H9 (cell line): Measurements from ENCODE around the gene IPO11. TPM values are rescaled to one million over a fixed set of nuclear protein-coding genes. Genes with fewer than 3 reads are reported as not detected.

Source experiments
- DNase-seq: peaks from one replicate; pipeline ENCODE4 v3.0.0-alpha.2; 2017
- H2AFZ ChIP-seq: one replicate; pipeline ENCODE4 v1.6.1; 2013; ENCODE audit warnings: mild to moderate bottlenecking, low read length, control low read depth, moderate library complexity
- H2AK5ac ChIP-seq: 2 replicates; pipeline ENCODE4 v1.6.1; 2013; ENCODE audit warnings: low read length, control low read depth, mixed read lengths; ENCODE audit not compliant: insufficient read length
- H2BK120ac ChIP-seq: one replicate; pipeline ENCODE4 v1.6.1; 2013; ENCODE audit warnings: low read depth, mild to moderate bottlenecking, low read length, control low read depth, inconsistent platforms; ENCODE audit not compliant: poor library complexity, severe bottlenecking
- H2BK12ac ChIP-seq: 2 replicates; pipeline ENCODE4 v1.6.1; 2013; ENCODE audit warnings: low read length, control low read depth, mixed read lengths, low read depth; ENCODE audit not compliant: insufficient read length
- H2BK15ac ChIP-seq: 2 replicates; pipeline ENCODE4 v1.6.1; 2013; ENCODE audit warnings: low read depth, low read length, control low read depth
- H2BK20ac ChIP-seq: one replicate; pipeline ENCODE4 v1.6.1; 2013; ENCODE audit warnings: low read depth, mild to moderate bottlenecking, low read length, control low read depth, inconsistent platforms; ENCODE audit not compliant: poor library complexity, severe bottlenecking
- H2BK5ac ChIP-seq: 2 replicates; pipeline ENCODE4 v1.6.1; 2013; ENCODE audit warnings: low read length, control low read depth, mixed read lengths; ENCODE audit not compliant: insufficient read length
- H3K14ac ChIP-seq: 2 replicates; pipeline ENCODE4 v1.6.1; 2013; ENCODE audit warnings: low read length, control low read depth; ENCODE audit not compliant: insufficient read depth
- H3K18ac ChIP-seq: 2 replicates; pipeline ENCODE4 v1.6.1; 2013; ENCODE audit warnings: low read depth, mild to moderate bottlenecking, mixed read lengths, low read length, control low read depth; ENCODE audit not compliant: insufficient read length
- H3K23ac ChIP-seq: 2 replicates; pipeline ENCODE4 v1.6.1; 2013; ENCODE audit warnings: low read length, control low read depth, mixed read lengths, low read depth; ENCODE audit not compliant: insufficient read length
- H3K23me2 ChIP-seq: 2 replicates; pipeline ENCODE4 v1.6.1; 2013; ENCODE audit warnings: low read depth, mild to moderate bottlenecking, mixed read lengths, low read length, control low read depth; ENCODE audit not compliant: insufficient read length, poor library complexity, severe bottlenecking
- H3K27ac ChIP-seq: 2 replicates; pipeline ENCODE4 v1.5.1; 2013; ENCODE audit warnings: low read length, control low read depth, mixed read lengths, low read depth; ENCODE audit not compliant: insufficient read length
- H3K27me3 ChIP-seq: 2 replicates; pipeline ENCODE4 v1.6.1; 2013; ENCODE audit warnings: low read length, control low read depth, inconsistent platforms; ENCODE audit not compliant: insufficient read depth
- H3K4ac ChIP-seq: 2 replicates; pipeline ENCODE4 v1.6.1; 2013; ENCODE audit warnings: low read depth, mild to moderate bottlenecking, control low read depth, inconsistent platforms, low read length, moderate library complexity
- H3K4me1 ChIP-seq: 2 replicates; pipeline ENCODE4 v1.6.1; 2013; ENCODE audit warnings: low read length, control low read depth, inconsistent platforms; ENCODE audit not compliant: insufficient read depth
- H3K4me2 ChIP-seq: 2 replicates; pipeline ENCODE4 v1.6.1; 2013; ENCODE audit warnings: low read length, control low read depth, mixed read lengths; ENCODE audit not compliant: insufficient read length, insufficient read depth
- H3K56ac ChIP-seq: 2 replicates; pipeline ENCODE4 v1.6.1; 2013; ENCODE audit warnings: low read depth, mild to moderate bottlenecking, mixed read lengths, low read length, control low read depth; ENCODE audit not compliant: insufficient read length
- H3K79me1 ChIP-seq: 2 replicates; pipeline ENCODE4 v1.6.1; 2013; ENCODE audit warnings: low read depth, mild to moderate bottlenecking, moderate library complexity, low read length, control low read depth, inconsistent platforms; ENCODE audit not compliant: insufficient read depth, poor library complexity, severe bottlenecking
- H3K79me2 ChIP-seq: 2 replicates; pipeline ENCODE4 v1.6.1; 2013; ENCODE audit warnings: low read length, control low read depth, inconsistent platforms; ENCODE audit not compliant: insufficient read depth
- H3K9ac ChIP-seq: 2 replicates; pipeline ENCODE4 v1.6.1; 2013; ENCODE audit warnings: low read length, control low read depth, mixed read lengths; ENCODE audit not compliant: insufficient read length; ENCODE audit errors: extremely low read depth
- H3K9me3 ChIP-seq: one replicate; pipeline ENCODE4 v1.6.1; 2013; ENCODE audit warnings: low read depth, low read length, inconsistent platforms; ENCODE audit not compliant: control insufficient read depth
- H3T11ph ChIP-seq: one replicate; pipeline ENCODE4 v1.6.1; 2013; ENCODE audit warnings: mild to moderate bottlenecking, low read length, control low read depth, inconsistent platforms
- H4K20me1 ChIP-seq: one replicate; pipeline ENCODE4 v1.6.1; 2013; ENCODE audit not compliant: control insufficient read depth, insufficient read length, insufficient read depth
- H4K5ac ChIP-seq: 2 replicates; pipeline ENCODE4 v1.6.1; 2013; ENCODE audit warnings: low read depth, mild to moderate bottlenecking, mixed read lengths, low read length, control low read depth; ENCODE audit not compliant: insufficient read length
- H4K8ac ChIP-seq: replicated peaks from 2 replicates; pipeline ENCODE4 v1.6.1; 2013; ENCODE audit warnings: low read length, control low read depth, mixed read lengths, low read depth; ENCODE audit not compliant: insufficient read length
- H4K91ac ChIP-seq: 2 replicates; pipeline ENCODE4 v1.6.1; 2013; ENCODE audit warnings: low read depth, mild to moderate bottlenecking, moderate library complexity, mixed read lengths, low read length, control low read depth; ENCODE audit not compliant: insufficient read length
- H3K27ac Mint-ChIP-seq, 3 experiments: 2 replicates in 2 of 3; 3 replicates in 1 of 3; pipeline ENCODE4 v1.8.0; 2020 to 2021; ENCODE audit warnings: mixed read lengths in 3 of 3, mild to moderate bottlenecking in 1 of 3, moderate library complexity in 1 of 3
- H3K27me3 Mint-ChIP-seq: 2 replicates; pipeline ENCODE4 v1.8.0; 2021; ENCODE audit warnings: low read depth, mild to moderate bottlenecking, moderate library complexity, mixed read lengths
- H3K36me3 Mint-ChIP-seq, 3 experiments: 2 replicates in 2 of 3; 3 replicates in 1 of 3; pipeline ENCODE4 v1.8.0; 2020 to 2021; ENCODE audit warnings: low read depth in 3 of 3, mixed read lengths in 3 of 3; ENCODE audit not compliant: insufficient read depth in 1 of 3
- H3K4me1 Mint-ChIP-seq, 2 experiments: 2 replicates each; pipeline ENCODE4 v1.8.0; 2020; ENCODE audit warnings: mixed read lengths in 2 of 2
- H3K4me3 Mint-ChIP-seq, 2 experiments: 2 replicates in 1 of 2; 3 replicates in 1 of 2; pipeline ENCODE4 v1.8.0; 2020 to 2021; ENCODE audit warnings: mild to moderate bottlenecking in 2 of 2, mixed read lengths in 2 of 2, moderate library complexity in 1 of 2
- H3K9me3 Mint-ChIP-seq, 2 experiments: 2 replicates in 1 of 2; 3 replicates in 1 of 2; pipeline ENCODE4 v1.8.0; 2020; ENCODE audit warnings: mild to moderate bottlenecking in 2 of 2, mixed read lengths in 2 of 2, moderate library complexity in 1 of 2
- WGBS: extraction: QIAGEN DNeasy Blood & Tissue Kit; methylation state at CpG from one replicate; pipeline ENCODE4 v1.1.7; 2013; ENCODE audit warnings: missing lambda C conversion rate, low lambda C conversion rate, mixed read lengths; ENCODE audit not compliant: insufficient read length; ENCODE audit errors: extremely low coverage; 5-methylcytosine and 5-hydroxymethylcytosine counted together
- total RNA-seq: library from RNA; stranded (reverse); gene quantifications from 2 replicates; pipeline ENCODE4 v1.2.1, GENCODE V29; 2021
- TF ChIP-seq, protein P1 (sequence below): fragments of 200-600 bp; sonication (generic); conservative IDR thresholded peaks from 3 replicates; pipeline ENCODE4 v1.8.0; 2021; ENCODE audit warnings: antibody characterized with exemption, mild to moderate bottlenecking

The IPO11 gene
- total RNA-seq, 1 experiment from 2014 or later, result 63.0 TPM

DNA sequence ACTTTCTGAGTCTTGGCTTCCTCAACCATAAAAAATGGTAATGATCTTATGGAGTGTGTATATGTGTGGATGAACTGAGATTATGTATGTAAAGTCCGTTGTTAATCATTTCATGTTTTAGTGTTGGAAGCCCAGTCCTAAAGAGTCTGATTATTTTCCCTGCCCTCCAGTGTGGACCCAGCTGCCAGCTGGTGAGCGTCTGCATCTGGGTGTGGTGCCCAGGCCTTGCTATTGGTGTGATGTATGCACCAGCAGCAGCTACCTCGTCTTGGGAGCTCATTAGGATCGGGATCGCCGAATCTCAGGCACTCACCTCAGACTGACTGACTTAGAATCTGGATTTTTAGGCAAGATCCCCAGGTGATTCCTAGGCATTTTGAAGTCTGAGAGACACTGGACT, 229.9 kb downstream of the IPO11 start:
- no peak overlapping the region for H2BK120ac ChIP-seq
- no peaks in the 10 kb centered on the region for H3K79me2 ChIP-seq
- H3K4me1 ChIP-seq, result peaks cover 3% of the 10 kb centered on the region; the same call in 1 of the 2 replicates
- no peak overlapping the region for H3K4me2 ChIP-seq
- no peak overlapping the region for H4K91ac ChIP-seq
- H3K27ac ChIP-seq, result no peak overlapping the region
- H3K27me3 Mint-ChIP-seq, result no peaks in the 10 kb centered on the region
- H4K5ac ChIP-seq, result no peak overlapping the region
- H3K56ac ChIP-seq, result no peak overlapping the region
- H3K4ac ChIP-seq, result no peak overlapping the region
- H3T11ph ChIP-seq, result no peak overlapping the region
- H3K23me2 ChIP-seq, result no peaks in the 10 kb centered on the region
- no peak overlapping the region for H3K27ac Mint-ChIP-seq
- H3K9me3 Mint-ChIP-seq, result no peaks in the 10 kb centered on the region; a peak in 2 of 5 replicates
- no CpG with 5 or more reads among the region's 6 CpGs for WGBS
- no peak overlapping the region for H2BK20ac ChIP-seq
- no peak overlapping the region for H2BK5ac ChIP-seq
- H3K36me3 Mint-ChIP-seq, result peaks cover 6 to 8% (median 6%) of the 10 kb centered on the region in 3 experiments; a peak in 5 of 7 replicates
- no peak overlapping the region for H2BK12ac ChIP-seq
- H2BK15ac ChIP-seq, result no peak overlapping the region
- no peaks in the 10 kb centered on the region for H3K79me1 ChIP-seq
- H3K14ac ChIP-seq, result no peak overlapping the region
- H3K23ac ChIP-seq, result no peak overlapping the region
- H3K27me3 ChIP-seq, result no peaks in the 10 kb centered on the region
- no peak overlapping the region for H3K18ac ChIP-seq
- no peaks in the 10 kb centered on the region for H4K20me1 ChIP-seq
- no peak overlapping the region for H2AFZ ChIP-seq
- no peaks in the 10 kb centered on the region for H3K9me3 ChIP-seq
- peaks cover 15 to 30% of the 10 kb centered on the region in 2 experiments for H3K4me1 Mint-ChIP-seq
- TF ChIP-seq, protein P1, sequence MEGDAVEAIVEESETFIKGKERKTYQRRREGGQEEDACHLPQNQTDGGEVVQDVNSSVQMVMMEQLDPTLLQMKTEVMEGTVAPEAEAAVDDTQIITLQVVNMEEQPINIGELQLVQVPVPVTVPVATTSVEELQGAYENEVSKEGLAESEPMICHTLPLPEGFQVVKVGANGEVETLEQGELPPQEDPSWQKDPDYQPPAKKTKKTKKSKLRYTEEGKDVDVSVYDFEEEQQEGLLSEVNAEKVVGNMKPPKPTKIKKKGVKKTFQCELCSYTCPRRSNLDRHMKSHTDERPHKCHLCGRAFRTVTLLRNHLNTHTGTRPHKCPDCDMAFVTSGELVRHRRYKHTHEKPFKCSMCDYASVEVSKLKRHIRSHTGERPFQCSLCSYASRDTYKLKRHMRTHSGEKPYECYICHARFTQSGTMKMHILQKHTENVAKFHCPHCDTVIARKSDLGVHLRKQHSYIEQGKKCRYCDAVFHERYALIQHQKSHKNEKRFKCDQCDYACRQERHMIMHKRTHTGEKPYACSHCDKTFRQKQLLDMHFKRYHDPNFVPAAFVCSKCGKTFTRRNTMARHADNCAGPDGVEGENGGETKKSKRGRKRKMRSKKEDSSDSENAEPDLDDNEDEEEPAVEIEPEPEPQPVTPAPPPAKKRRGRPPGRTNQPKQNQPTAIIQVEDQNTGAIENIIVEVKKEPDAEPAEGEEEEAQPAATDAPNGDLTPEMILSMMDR, result no peak
- no peak for DNase-seq
- no peak overlapping the region for H2AK5ac ChIP-seq
- no peak overlapping the region for H3K4me3 Mint-ChIP-seq
- H4K8ac ChIP-seq, result no peak overlapping the region
- H3K9ac ChIP-seq, result no peak overlapping the region
